Glomerular endothelial cell (primary cell): ENCODE measurements around the gene ETF1. TPM values are rescaled to one million over a fixed set of nuclear protein-coding genes. Genes with fewer than 3 reads are reported as not detected.
"Not testable (repeated sequence)": the region's sequence is repeated elsewhere in the genome, so short reads cannot be mapped to it uniquely, and the experiment has no call there.

ENCODE experiments used
- DNase-seq: peaks from one replicate; pipeline ENCODE4 v3.0.0-alpha.2; 2011; ENCODE audit warnings: low read depth, low spot score; ENCODE audit errors: extremely low read depth
- total RNA-seq: library from RNA; depleted of rRNA; stranded (reverse); fragments of >200 nt; gene quantifications from 2 replicates; pipeline ENCODE4 v1.2.3, GENCODE V29; 2015

Gene ETF1
- total RNA-seq, 1 donor from 2014 or later: 81.9 TPM

DNA sequence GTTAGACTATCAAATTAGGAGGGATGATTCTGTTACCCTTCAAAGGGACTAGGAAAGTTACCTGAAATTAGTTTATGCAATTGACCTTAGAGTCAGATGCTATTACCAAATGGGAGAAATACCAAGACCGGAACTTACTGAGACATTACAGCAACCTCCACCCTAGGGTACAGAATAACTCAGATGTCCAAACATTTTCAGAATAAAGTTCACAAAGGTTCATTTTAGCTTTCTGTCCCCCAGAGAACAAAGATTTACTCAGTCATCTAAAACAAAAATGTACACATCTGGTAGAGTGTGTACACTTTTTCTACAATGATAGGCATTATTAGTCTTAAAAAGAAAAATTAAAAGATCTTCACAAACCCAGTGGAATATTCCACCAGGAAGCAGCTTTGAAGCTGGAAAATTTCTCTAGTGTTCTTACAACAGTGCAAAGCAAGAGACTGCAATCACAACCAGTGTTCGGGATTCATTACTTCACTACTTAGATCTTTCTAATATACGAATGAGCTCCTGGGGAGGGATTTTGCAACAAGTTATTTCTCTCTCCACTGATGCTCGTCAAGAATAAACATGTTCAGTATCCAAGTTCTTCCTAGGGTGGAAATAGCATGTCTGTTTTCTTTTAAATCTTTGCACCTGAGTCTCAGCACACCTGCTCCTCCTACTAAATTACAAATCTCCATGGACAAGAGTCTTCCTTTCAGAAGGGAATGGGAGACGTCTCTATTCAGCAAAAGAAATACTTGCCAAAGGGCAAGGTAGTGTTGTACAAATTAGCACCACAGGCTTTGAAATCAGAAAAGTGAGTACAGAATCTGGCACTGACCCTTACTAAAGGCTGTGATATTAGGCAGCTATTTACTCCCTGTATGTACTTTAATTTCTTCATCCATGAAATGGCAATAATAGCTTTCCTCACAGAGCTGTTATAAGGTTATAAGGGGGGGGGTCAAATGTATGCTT, 8.8 kb downstream of the ETF1 start:
- no peak for DNase-seq

DNA sequence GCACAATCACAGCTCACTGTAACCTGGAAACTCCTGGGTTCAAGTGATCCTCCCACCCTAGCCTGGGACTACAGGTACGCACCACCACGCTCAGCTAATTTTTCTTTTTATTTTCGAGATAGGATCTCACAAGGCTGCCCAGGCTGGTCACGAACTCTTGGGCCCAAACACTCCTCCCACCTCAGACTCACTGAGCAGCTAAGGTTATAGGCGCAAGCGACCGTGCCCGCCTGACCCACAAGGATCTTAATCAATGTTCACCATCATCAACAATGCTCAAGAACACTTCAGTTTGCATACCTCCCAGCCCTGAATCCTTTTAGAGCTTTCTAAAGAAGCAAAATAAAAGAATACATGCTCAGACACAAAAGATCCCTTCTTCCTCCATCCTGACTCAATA, 13.2 kb downstream of the ETF1 start:
- no peak for DNase-seq

DNA sequence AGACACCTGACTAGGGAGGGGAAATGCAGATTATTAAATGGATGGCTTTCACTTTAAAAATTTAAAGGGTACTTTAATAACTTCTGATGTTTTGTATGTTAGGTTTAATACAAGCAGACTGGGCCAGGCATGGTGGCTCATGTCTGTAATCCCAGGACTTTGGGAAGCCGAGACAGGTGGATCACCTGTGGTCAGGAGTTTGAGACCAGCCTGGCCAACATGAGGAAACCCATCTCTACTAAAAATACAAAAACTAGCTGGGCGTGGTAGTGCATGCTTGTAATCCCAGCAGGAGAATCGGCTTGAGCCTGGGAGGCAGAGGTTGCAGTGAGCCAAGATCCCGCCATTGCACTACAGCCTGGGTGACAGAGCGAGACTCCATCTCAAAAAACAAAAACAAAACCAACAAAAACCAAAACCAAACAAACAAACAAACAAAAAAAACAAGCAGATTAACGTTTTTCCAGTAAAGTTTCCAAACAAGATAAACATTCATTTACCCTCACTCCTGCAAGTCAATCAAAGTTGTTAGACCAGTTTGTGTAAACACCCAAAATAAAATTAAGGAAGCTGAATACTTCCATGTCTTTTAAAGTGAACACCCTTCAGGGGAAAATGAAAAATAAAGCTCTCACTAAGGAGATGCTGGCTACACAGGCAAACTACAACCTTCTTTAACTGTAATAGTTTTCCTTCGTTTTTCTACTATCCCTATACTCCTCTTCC, 14.1 kb downstream of the ETF1 start:
- DNase-seq: no peak

DNA sequence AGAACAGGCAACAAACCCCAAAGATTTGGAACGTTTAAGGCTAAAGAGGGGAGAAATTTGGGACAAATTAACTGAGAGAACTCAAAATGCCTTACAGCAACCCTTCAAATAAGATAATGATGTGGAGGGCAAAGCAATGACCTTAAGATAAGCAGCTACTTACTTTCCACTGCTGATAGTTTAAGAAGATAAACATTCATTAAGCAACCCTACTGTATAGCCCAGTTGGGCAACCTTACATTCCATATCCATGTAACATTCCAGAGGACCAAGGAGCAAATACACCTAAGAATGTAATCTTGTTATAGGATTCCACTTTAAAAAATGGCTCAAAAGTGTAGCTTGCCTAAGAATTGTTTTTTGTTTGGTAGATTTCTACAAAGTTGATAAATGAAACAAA, 14.8 kb downstream of the ETF1 start:
- DNase-seq: no peak

DNA sequence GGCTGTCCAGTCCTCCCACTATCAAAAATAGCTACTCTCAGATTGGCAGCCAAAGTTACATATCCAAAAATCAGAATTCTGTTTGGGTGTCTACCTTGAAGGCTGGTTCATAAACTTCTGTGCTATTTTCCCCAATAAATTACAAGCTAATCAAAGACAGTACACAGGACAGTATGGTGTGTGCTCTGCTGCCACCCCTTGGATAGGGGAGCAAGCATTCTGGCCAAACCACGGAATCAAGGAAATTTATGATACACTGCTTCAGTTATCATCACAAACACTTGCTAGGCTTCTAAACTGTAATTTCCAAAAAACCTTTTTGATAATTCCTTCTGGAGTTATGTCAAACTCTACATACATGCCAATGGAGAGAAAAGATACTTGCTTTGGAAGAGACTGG, 15.9 kb downstream of the ETF1 start:
- no peak for DNase-seq

DNA sequence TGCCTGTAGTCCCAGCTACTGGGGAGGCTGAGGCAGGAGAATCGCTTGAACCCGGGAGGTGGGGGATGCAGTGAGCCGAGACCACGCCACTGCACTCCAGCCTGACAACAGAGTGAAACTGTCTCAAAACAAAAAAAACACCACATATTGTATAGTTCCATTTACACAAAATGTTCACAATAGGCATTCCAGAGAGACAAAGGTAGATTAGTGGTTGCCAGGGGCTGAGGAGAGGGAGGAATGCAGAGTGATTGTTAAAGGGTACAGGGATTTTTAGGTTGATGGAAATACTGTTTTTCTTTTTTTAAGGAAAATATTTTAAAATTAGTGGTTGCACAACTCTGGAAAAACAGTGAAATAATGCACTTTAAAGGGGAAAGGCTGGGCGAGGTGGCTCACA, 19.6 kb downstream of the ETF1 start:
- DNase-seq: no peak

DNA sequence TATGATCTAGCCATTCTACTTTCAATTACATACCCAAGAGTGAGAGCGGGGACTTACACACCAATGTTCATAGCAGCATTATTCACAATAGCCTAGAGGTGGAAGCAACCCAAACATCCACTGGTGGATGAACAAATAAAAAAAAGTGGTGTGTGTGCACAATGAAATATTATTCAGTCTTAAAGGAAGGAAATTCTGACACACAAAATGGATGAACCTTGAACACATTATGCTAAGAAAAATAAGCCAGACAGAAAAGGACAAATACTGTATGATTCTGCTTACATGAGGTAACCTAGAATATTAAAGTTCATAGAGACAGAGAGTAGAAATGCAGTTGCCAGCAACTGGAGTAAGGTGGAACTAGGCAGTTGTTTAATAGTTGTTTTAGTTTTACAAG, 22.1 kb downstream of the ETF1 start:
- no peak for DNase-seq

DNA sequence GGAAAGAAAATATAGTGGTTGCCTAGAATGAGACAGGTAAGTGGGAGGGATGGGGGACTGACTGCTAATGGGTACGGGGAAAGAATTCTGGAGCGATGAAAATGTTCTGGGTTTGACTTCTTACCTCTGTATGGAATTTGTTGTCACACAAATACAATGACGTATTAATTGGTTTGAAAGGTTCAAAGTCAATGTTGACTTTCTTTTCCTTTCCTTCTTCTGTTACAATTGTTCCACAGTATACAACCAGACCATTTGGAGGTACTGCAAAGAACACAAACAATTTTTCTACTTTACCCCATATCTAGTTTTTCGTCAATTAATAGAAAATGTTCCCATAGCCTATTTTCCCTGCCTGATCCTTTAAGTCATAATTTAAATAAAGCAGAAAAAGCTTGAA, 25.6 kb downstream of the ETF1 start:
- DNase-seq: no peak

DNA sequence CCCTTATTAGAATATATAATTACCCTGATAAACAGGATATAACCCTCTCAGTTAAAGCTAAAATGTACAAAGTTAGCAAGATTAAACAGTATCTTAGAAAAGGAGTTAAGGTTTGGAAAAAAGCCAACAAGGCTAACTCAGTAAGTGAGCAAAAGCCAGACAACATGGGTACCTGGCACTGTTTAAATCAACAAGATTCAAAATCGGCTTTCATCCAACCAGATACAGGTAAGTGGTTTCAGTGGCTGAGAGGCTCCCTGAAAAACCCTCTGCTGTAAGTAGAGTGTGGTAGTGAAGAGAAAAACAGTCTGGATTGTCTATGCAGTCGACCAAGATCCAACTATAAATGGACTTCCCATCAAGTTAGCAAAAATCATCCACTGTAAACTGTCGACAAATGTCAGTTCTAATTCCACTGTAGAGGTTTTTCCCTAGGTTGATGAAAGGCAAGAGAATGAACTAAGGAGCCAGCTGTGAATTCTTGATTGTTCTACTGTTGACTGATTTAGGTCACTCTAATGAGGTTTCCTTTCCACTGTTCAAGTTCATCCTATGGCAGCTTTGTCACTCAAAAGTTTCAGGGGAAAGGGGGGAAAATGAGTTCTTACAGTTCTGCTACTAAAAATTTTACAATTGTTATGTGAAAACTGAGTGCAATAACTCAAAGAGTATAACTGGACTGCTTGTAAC, 27.3 kb downstream of the ETF1 start:
- no peak for DNase-seq

DNA sequence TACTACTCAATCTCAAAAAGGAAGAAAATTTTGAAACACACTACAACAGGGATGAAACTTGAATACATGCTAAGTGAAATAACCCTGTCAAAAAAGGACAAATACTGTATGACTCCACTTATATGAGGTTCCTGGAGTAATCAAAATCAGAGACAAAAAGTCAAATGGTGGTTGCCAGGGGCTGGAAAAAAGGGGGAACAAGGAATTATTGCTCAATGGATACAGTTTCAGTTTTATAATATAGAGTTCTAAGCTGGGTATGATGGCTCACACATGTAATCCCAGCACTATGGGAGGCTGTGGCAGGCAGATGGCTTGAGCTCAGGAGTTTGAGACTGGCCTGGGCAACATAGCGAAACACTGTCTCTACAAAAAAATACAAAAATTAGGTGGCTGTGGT, 29.0 kb downstream of the ETF1 start:
- DNase-seq: no peak

DNA sequence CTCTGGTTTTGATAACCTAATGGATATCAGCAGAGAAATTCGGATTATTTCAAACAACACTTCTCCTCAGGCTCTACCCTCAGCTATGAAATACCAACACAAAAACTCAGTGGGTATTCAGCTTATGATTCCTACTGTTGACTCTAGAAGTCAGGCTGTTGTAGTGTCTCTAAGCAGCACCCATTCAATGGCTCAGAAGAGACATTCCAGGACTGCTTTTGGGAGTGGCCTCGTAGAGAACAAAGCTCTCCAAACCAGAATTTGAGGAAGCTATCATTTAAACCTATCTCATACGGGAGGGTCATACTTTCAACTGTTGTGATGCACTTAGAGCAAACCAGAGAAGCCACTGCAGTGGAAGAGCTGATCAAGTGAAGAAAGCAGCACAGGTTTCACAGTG, 34.1 kb downstream of the ETF1 start:
- no peak for DNase-seq

DNA sequence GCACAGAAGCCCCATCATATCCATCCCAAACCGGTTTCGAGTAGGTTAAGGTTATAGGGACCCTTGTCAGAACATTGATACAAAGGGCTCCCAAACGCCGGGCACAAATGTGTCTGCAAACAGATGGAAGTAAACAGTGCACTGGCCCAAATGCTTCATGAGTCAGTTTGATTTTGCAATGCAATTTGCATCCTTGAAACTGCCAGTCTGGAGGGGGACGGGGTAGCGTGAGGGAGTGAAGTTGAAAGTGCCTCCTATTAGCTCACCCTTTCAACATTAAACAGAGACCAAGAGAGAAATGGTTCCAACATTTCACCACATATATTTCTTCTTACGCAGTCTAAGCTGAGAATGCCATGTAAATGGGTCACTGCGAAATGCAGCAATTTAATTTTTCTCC, 35.6 kb downstream of the ETF1 start:
- DNase-seq: not testable (repeated sequence)

DNA sequence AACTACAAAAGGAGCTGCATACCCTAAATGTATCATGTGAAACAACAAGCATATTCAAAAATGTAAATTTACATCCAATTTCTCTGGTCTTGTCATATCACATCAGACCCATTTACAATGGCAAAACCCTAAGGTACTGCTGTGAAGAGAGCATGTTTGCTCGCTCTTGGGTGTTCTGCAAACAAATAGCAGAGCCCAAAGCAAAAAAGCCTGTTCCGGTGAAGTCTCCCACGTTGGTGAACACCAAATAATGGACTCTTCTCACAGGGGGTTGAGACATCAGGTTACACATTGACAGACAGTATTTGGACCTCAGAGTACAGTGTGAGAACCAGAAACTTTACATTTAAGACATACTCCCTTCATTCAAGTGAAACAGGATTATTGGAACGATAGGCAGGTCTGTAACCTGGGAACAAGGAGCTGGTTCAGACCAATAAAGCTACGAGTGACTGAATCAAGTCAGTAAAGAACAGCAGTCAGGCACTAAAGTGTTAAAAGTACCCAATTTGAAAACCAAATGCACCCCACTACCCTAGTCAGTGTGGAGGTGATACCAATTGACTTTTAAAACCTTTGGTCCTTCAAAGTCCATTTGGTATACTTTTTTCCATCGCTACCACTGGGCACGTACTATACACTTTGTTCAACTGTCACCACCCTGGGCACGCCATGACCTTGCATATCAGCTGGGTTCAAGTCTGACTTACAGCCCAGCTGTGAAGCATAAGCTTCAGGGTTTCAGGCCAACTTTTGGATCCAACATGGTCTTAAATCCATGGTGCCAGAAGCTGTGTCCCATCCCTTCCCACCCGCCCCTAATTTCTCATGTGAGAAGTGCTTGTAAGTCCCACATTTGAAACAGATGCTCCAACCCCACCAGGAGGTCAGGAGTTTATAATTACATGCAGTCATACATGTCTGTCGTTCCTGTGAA, 36.4 kb downstream of the ETF1 start:
- no peak for DNase-seq

DNA sequence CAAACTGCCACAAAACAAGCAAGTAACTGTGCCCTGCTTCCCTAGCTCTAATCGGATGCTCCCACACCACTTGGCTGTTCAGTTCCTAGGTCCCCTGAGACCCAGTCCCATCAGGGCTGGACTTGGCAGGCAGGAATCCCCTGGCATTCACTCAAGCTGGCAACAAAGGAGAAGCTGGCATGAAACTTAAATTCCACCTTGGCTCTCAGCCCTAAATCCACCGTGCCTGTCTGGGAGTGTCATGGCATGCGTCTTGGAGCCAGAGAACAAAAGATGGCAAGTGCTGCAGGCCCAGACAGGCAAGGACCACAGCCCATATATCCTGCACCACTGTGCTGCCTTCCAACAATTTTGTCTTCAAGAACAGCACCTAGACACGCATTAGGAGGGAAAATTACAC, 38.2 kb downstream of the ETF1 start:
- DNase-seq: no peak

DNA sequence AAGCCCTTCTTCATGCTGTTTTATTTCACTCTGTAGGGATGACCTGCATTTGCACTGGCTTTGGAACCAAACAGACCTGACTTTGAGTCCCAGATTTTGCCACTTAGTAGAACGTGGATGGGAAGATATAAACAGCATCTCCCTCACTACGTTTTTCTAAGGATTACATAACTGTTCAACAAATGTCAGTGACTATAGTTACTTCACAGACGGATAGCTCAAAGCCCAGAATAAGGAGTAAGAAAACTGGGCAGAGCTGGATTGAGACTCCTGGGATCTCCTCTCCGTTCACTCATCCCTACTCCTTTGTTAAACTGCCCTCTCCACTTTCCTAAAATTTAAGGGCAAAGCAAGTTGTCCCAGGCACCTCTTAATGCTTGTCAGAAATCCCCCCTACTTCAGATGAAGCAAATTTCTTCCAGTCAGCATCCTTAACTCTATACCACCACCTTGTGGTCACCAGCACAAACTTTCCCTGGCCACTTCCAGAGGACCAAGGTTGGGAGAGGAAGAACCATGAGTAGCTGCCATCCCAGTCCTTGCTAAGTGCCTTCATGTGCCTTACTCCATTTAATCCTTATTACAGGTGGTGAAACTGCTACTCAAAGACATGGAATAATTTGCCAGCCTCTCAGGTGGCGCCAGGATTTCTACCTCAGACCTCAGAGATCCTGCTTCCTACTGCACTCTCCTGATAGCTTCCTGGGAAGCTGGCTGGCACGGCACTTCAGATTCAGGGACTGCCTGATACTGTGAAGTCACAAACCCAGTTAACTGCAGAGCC, 39.4 kb downstream of the ETF1 start:
- peak; percentile 44 for DNase-seq

DNA sequence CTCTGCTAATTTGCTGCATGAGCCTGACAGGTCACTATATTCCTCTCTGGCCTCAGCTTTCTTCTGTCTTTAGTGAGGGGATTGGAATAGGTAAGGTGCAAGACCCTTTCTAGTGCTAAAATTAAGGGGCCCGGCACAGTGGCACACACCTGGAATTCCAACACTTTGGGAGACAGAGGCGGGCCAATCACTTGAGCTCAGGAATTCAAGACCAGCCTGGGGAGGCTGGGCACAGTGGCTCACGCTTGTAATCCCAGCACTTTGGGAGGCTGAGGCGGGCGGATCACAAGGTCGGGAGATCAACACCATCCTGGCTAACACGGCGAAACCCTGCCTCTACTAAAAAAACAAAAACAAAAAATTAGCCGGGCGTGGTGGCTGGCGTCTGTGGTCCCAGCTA, 40.5 kb downstream of the ETF1 start:
- DNase-seq: no peak

DNA sequence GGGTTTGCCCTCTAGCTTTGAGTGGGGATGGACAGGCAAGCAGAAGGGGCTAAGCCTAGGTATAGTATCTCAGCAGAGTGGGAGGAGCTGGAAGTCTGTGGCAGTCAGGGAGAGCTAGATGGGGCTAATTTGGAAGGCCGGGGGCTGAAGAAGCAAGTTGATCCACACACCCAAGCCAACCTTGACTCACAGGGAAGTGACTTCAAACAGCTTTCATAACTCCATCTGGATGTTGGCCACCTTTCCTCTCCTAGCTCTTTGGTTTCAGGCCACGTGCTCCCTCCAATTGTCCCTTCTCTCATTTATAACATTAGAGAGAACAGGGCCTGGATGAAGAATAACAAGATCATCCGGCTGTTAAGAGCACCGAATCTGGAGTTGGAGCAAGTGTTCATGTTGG, 40.9 kb downstream of the ETF1 start:
- no peak for DNase-seq

DNA sequence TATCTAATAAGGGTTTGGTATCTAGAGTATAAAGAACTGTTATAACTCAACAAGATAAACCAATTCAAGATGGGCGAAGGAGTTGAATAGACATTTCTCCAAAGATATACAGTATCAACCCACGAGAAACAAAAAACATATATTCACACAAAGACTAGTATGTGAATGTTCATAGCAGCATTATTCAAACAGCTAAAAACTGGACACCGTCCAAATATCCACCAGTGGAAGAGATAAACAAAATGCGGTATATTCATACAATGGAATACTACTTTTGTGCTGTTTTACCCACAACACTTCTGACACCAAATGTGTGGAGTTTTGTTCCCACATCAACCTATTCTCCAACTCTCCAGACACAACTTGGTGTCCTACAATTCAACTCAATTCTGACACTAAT, 44.7 kb downstream of the ETF1 start:
- no peak for DNase-seq

DNA sequence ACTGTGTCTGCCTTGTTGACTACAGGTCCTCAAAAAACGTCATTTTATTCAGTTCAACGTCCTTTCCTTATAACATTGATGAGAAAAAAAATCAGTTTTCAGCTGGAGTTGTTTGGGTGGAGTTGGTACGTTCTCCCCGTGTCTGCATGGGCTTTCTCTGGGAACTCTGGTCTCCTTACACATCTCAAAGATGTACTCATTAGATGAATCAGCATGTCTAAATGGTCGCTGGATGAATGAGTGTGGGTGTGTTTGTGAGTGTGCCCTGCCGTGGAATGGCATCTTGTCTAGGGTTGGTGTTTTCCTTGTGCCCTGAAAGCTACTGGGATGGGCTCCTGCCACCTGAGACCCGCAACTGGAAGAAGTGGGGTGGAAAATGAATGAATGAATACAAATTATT, 47.7 kb downstream of the ETF1 start:
- no peak for DNase-seq
